ENCODE measurements around the gene KPNA1.

The KPNA1 gene

GRCh38 chr3:122514123-122515019 lies at the start of gene KPNA1:
Gene KPNA1 (minus strand): TSS chr3:122514939. CDS start chr3:122496565, 18,374 bp downstream.
- peak within 1 kb of the TSS; percentile 25 for H3K9ac ChIP-seq (ENCODE audit: low read length)

DNA sequence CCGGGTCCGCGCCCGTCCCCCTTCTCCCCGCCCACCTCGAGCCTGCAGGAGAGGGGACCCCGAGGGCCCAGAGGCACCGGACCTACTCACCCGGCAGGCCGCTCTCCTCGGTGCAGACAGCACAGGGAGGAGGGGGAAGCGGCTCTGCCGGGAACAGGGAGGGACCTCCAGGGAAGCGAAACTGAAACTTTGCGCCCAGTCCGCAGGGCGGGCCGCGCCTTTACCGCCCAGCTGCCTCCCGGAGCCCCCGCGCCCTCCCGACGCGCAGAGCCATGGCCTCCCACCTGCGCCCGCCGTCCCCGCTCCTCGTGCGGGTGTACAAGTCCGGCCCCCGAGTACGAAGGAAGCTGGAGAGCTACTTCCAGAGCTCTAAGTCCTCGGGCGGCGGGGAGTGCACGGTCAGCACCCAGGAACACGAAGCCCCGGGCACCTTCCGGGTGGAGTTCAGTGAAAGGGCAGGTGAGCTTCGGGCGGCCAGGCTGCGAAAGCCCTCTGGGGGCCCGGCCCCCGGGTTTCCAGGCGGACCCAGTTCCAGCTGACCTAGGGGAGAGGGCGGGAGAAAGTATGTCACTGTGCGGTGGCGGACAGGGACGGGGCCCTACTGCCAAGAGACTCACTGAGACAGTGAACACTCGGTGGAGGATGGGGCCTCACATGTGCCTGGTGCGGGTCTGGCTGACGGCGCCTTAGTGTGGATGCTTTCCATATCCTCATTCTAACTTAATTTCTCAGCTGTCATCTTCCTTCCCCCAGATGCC lies 49.6 kb upstream of the KPNA1 start, which contains the start of the genes DTX3L and PARP9:
Gene DTX3L, plus strand, starts transcription at position 184 of the 758 bp plus-strand sequence. Its CDS starts 89 bp downstream, at position 273.
Gene PARP9, minus strand, starts transcription at position 146 of the 758 bp plus-strand sequence. CDS start 4,680 bp downstream, outside the sequence.
- Histone ChIP-seq H3K4me3 (ENCODE audit: low read depth in 1 of 2, low read length in 2 of 2) (peak within 1 kb of the TSS; percentile 77 to 78), H3K27me3 (ENCODE audit: control insufficient read depth in 1 of 2, insufficient read depth in 2 of 2, low read length in 2 of 2) (no peaks in the 10 kb centered on the region), H3K9me3 (ENCODE audit: low read length) (no peaks in the 10 kb centered on the region), H3K27ac (ENCODE audit: low read depth, low read length) (peak within 1 kb of the TSS; percentile 93), H3K36me3 (ENCODE audit: insufficient read depth, low read length) (peaks cover 24% of the 10 kb centered on the region), H3K9ac (ENCODE audit: low read length) (peak within 1 kb of the TSS; percentile 89), H3K4me1 (ENCODE audit: insufficient read depth, low read length) (peaks cover 35% of the 10 kb centered on the region)

More at GRCh38 chr3:122514123-122515019, at the start of gene KPNA1:
- no peaks in the 10 kb centered on the region for H3K9me3 ChIP-seq (ENCODE audit: low read length)
- peaks cover 21% of the 10 kb centered on the region for H3K4me1 ChIP-seq (ENCODE audit: insufficient read depth, low read length)
- peak within 1 kb of the TSS; percentile 70 to 92 for H3K4me3 ChIP-seq (ENCODE audit: low read depth in 1 of 2, low read length in 2 of 2)
- peak within 1 kb of the TSS; percentile 95 for H3K27ac ChIP-seq (ENCODE audit: low read depth, low read length)
- no peaks in the 10 kb centered on the region for H3K27me3 ChIP-seq (ENCODE audit: control insufficient read depth in 1 of 2, insufficient read depth in 2 of 2, low read length in 2 of 2)
- H3K36me3 ChIP-seq (ENCODE audit: insufficient read depth, low read length), result no peaks in the 10 kb centered on the region

DNA sequence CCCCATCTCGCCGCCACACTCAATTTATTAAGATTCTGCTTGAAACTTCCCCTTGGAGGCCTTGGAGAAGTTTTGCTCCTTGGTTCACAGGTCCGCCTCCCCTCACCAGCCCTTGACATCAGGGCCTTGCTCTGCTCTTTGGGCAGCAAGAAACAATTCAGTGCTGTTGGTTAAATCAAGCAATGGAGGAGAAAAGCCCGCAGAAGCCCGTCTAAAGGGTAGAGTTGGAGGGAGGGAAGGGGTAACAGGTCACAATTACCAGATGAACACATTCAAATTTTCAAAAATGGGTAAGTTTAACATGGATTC lies 48.9 kb upstream of the KPNA1 start:
- Histone ChIP-seq H3K27ac (ENCODE audit: low read depth, low read length) (peak overlapping the region; percentile 93), H3K9me3 (ENCODE audit: low read length) (no peaks in the 10 kb centered on the region), H3K4me1 (ENCODE audit: insufficient read depth, low read length) (peaks cover 29% of the 10 kb centered on the region), H3K36me3 (ENCODE audit: insufficient read depth, low read length) (peaks cover 29% of the 10 kb centered on the region), H3K9ac (ENCODE audit: low read length) (peak overlapping the region; percentile 89), H3K4me3 (ENCODE audit: low read depth in 1 of 2, low read length in 2 of 2) (peak overlapping the region; percentile 77 to 78), H3K27me3 (ENCODE audit: control insufficient read depth in 1 of 2, insufficient read depth in 2 of 2, low read length in 2 of 2) (no peaks in the 10 kb centered on the region)

DNA sequence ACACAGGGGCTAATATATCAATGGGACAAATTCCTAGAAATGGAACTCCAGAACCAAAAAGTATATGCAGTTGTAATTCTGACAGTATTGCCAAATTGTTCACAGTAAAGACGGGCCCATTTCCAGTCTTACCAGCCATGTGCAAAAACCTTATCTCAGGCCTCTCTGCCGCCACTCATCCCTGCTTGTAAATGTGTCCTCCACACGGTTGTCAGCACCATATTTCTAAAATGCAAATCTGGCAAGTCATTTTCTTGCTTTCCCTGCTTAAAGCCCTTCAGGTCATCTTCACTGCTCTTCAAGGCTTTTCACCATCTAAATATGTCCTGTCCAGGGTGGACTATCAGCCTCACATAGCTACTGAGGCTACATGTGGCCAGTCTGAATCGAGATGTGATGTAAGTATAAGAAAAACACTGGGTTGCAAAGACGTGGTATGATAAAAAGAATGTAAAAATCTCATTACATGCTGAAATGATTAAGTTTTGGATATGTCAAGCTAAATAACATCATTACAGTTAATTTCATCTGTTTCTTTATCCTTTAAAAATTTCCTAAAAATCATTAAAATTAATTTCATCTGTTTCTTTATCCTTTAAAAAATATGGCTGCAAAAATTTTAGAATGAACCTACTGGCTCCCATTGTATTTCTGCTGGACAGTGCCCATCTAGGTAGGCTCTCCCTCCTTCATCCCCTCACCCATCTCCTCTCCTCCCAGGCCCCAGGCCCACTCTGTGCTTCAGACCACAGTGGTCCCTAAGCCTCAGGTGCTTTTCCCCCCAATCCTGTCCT lies 48.4 kb upstream of the KPNA1 start:
- peak overlapping the region; percentile 93 for H3K27ac ChIP-seq (ENCODE audit: low read depth, low read length)
- H3K4me3 ChIP-seq (ENCODE audit: low read depth in 1 of 2, low read length in 2 of 2), result peak overlapping the region; percentile 77 to 78
- no peaks in the 10 kb centered on the region for H3K27me3 ChIP-seq (ENCODE audit: control insufficient read depth in 1 of 2, insufficient read depth in 2 of 2, low read length in 2 of 2)
- H3K4me1 ChIP-seq (ENCODE audit: insufficient read depth, low read length), result peaks cover 25% of the 10 kb centered on the region
- H3K9ac ChIP-seq (ENCODE audit: low read length), result peak overlapping the region; percentile 89
- H3K9me3 ChIP-seq (ENCODE audit: low read length), result no peaks in the 10 kb centered on the region
- peaks cover 34% of the 10 kb centered on the region for H3K36me3 ChIP-seq (ENCODE audit: insufficient read depth, low read length)

DNA sequence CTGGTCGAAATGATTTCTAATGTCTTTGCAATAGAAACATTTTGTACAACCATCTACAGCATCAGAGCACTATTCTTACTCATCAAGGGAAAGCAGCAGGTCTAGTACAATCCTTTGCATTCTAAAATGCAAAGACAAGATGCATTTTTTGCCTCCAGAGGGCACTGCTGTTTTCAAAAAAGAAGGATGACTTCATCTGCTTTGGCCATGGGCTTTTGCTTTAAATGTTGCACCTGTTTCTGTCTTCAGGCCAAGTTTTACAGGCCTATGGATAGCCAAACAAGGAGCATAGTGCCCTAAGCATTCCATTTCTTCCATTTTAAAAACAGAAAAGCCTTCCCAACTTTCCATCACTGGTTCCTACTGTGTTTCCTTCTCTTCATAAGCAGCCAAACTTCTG lies 45.9 kb upstream of the KPNA1 start:
- no peaks in the 10 kb centered on the region for H3K27me3 ChIP-seq (ENCODE audit: control insufficient read depth in 1 of 2, insufficient read depth in 2 of 2, low read length in 2 of 2)
- H3K9me3 ChIP-seq (ENCODE audit: low read length), result no peaks in the 10 kb centered on the region
- H3K4me1 ChIP-seq (ENCODE audit: insufficient read depth, low read length), result peaks cover 23% of the 10 kb centered on the region
- H3K9ac ChIP-seq (ENCODE audit: low read length), result no peak overlapping the region
- H3K36me3 ChIP-seq (ENCODE audit: insufficient read depth, low read length), result peaks cover 32% of the 10 kb centered on the region
- no peak overlapping the region for H3K4me3 ChIP-seq (ENCODE audit: low read depth in 1 of 2, low read length in 2 of 2)
- H3K27ac ChIP-seq (ENCODE audit: low read depth, low read length), result no peak overlapping the region

GRCh38 chr3:122559906-122560305 lies 45.2 kb upstream of the KPNA1 start:
- peaks cover 28% of the 10 kb centered on the region for H3K4me1 ChIP-seq (ENCODE audit: insufficient read depth, low read length)
- peaks cover 40% of the 10 kb centered on the region for H3K36me3 ChIP-seq (ENCODE audit: insufficient read depth, low read length)
- H3K27me3 ChIP-seq (ENCODE audit: control insufficient read depth in 1 of 2, insufficient read depth in 2 of 2, low read length in 2 of 2), result no peaks in the 10 kb centered on the region
- H3K9me3 ChIP-seq (ENCODE audit: low read length), result no peaks in the 10 kb centered on the region
- no peak overlapping the region for H3K27ac ChIP-seq (ENCODE audit: low read depth, low read length)
- no peak overlapping the region for H3K4me3 ChIP-seq (ENCODE audit: low read depth in 1 of 2, low read length in 2 of 2)
- no peak overlapping the region for H3K9ac ChIP-seq (ENCODE audit: low read length)

DNA sequence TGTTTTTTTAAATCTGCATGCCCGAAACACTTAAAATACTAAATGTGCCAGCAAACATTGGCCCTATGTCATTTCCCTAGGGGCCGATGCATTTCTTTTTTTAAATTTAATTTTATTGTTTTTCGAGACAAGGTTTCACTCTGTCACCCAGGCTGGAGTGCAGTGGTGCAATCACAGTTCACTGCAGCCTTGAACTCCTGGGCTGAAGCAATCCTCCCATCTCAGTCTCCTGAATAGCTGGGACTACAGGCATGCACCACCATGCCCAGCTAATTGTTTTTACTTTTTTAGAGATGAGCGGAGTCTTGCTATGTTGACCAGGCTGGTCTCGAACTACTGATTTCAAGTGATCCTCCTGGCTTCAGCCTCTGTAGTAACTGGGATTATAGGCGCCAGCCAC lies 43.9 kb upstream of the KPNA1 start:
- H3K4me1 ChIP-seq (ENCODE audit: insufficient read depth, low read length), result peaks cover 27% of the 10 kb centered on the region
- H3K9ac ChIP-seq (ENCODE audit: low read length), result no peak overlapping the region
- H3K27ac ChIP-seq (ENCODE audit: low read depth, low read length), result no peak overlapping the region
- H3K36me3 ChIP-seq (ENCODE audit: insufficient read depth, low read length), result peaks cover 41% of the 10 kb centered on the region
- H3K9me3 ChIP-seq (ENCODE audit: low read length), result no peaks in the 10 kb centered on the region
- H3K27me3 ChIP-seq (ENCODE audit: control insufficient read depth in 1 of 2, insufficient read depth in 2 of 2, low read length in 2 of 2), result no peaks in the 10 kb centered on the region
- H3K4me3 ChIP-seq (ENCODE audit: low read depth in 1 of 2, low read length in 2 of 2), result no peak overlapping the region

- H3K27me3 ChIP-seq (ENCODE audit: control insufficient read depth in 1 of 2, insufficient read depth in 2 of 2, low read length in 2 of 2), result no peaks in the 10 kb centered on the region
- H3K4me1 ChIP-seq (ENCODE audit: insufficient read depth, low read length), result peaks cover 15% of the 10 kb centered on the region
- no peak overlapping the region for H3K27ac ChIP-seq (ENCODE audit: low read depth, low read length)
- peaks cover 46% of the 10 kb centered on the region for H3K36me3 ChIP-seq (ENCODE audit: insufficient read depth, low read length)
- no peak overlapping the region for H3K4me3 ChIP-seq (ENCODE audit: low read depth in 1 of 2, low read length in 2 of 2)
- no peaks in the 10 kb centered on the region for H3K9me3 ChIP-seq (ENCODE audit: low read length)
- no peak overlapping the region for H3K9ac ChIP-seq (ENCODE audit: low read length)
These were observed 42.6 kb upstream of the KPNA1 start for GRCh38 chr3:122557356-122557755.

GRCh38 chr3:122555275-122556071 lies 40.7 kb upstream of the KPNA1 start:
- H3K9ac ChIP-seq (ENCODE audit: low read length), result no peak overlapping the region
- peak overlapping the region; percentile 42 for H3K27ac ChIP-seq (ENCODE audit: low read depth, low read length)
- no peaks in the 10 kb centered on the region for H3K27me3 ChIP-seq (ENCODE audit: control insufficient read depth in 1 of 2, insufficient read depth in 2 of 2, low read length in 2 of 2)
- no peak overlapping the region for H3K4me3 ChIP-seq (ENCODE audit: low read depth in 1 of 2, low read length in 2 of 2)
- peaks cover 8% of the 10 kb centered on the region for H3K4me1 ChIP-seq (ENCODE audit: insufficient read depth, low read length)
- H3K9me3 ChIP-seq (ENCODE audit: low read length), result no peaks in the 10 kb centered on the region
- peaks cover 62% of the 10 kb centered on the region for H3K36me3 ChIP-seq (ENCODE audit: insufficient read depth, low read length)

GRCh38 chr3:122553171-122553570 lies 38.4 kb upstream of the KPNA1 start:
- H3K9ac ChIP-seq (ENCODE audit: low read length), result no peak overlapping the region
- H3K36me3 ChIP-seq (ENCODE audit: insufficient read depth, low read length), result peaks cover 64% of the 10 kb centered on the region
- H3K9me3 ChIP-seq (ENCODE audit: low read length), result no peaks in the 10 kb centered on the region
- no peak overlapping the region for H3K4me3 ChIP-seq (ENCODE audit: low read depth in 1 of 2, low read length in 2 of 2)
- no peaks in the 10 kb centered on the region for H3K27me3 ChIP-seq (ENCODE audit: control insufficient read depth in 1 of 2, insufficient read depth in 2 of 2, low read length in 2 of 2)
- H3K27ac ChIP-seq (ENCODE audit: low read depth, low read length), result no peak overlapping the region
- H3K4me1 ChIP-seq (ENCODE audit: insufficient read depth, low read length), result peaks cover 8% of the 10 kb centered on the region
